22Rv1 (cell line): Measurements from ENCODE around the gene PRELID3B.

ENCODE experiments used
- CTCF ChIP-seq: fragments of 450-650 bp; IDR thresholded peaks from 2 replicates; pipeline ENCODE4 v1.5.1; 2017; ENCODE audit warnings: mild to moderate bottlenecking
- ZFX ChIP-seq: fragments of 450-650 bp; IDR thresholded peaks from 2 replicates; pipeline ENCODE4 v1.6.1; 2017; ENCODE audit warnings: antibody characterized with exemption, borderline replicate concordance

GRCh38 chr20:59017493-59018231, 24.9 kb downstream of the PRELID3B start:
- TF ChIP-seq CTCF (no peak), ZFX (no peak)
